Natural killer cell (primary cell): Measurements from ENCODE around the gene ATP13A1. TPM values are rescaled to one million over a fixed set of nuclear protein-coding genes. Genes with fewer than 3 reads are reported as not detected.
"Not testable (repeated sequence)": the region's sequence is repeated elsewhere in the genome, so short reads cannot be mapped to it uniquely, and the experiment has no call there.

Source experiments
- ATAC-seq, 3 donors: fragments of 150-1000 bp in 2 of 3; fragments of 200-7000 bp in 1 of 3; cut with Tn5 transposase; 1 replicate in 1 of 3; 2 replicates in 2 of 3; pipeline ENCODE4 v1.10.0; 2021; ENCODE audit warnings: mild to moderate bottlenecking in 2 of 3, moderate library complexity in 2 of 3
- DNase-seq, 2 donors: peaks; one replicate each; pipeline versions ENCODE4 v3.0.0 to v3.0.0-alpha.2; 2013 to 2021; ENCODE audit warnings: mixed read lengths in 1 of 2
- H3K27ac ChIP-seq: one replicate; pipeline ENCODE4 v1.5.1; 2013; ENCODE audit warnings: mild to moderate bottlenecking, low read length
- H3K27me3 ChIP-seq: one replicate; pipeline ENCODE4 v1.6.1; 2013; ENCODE audit warnings: low read length; ENCODE audit not compliant: control insufficient read depth, insufficient read depth
- H3K36me3 ChIP-seq: one replicate; pipeline ENCODE4 v1.6.1; 2013; ENCODE audit warnings: low read length; ENCODE audit not compliant: control insufficient read depth, insufficient read depth
- H3K4me1 ChIP-seq: one replicate; pipeline ENCODE4 v1.6.1; 2013; ENCODE audit warnings: low read length; ENCODE audit not compliant: control insufficient read depth, insufficient read depth
- H3K4me3 ChIP-seq: one replicate; pipeline ENCODE4 v1.5.1; 2013; ENCODE audit warnings: low read length
- H3K9me3 ChIP-seq: one replicate; pipeline ENCODE4 v1.6.1; 2013; ENCODE audit warnings: low read length; ENCODE audit not compliant: control insufficient read depth, insufficient read depth
- H3K27ac Mint-ChIP-seq, 2 donors: one replicate each; pipeline ENCODE4 v1.8.0; 2022; ENCODE audit warnings: mild to moderate bottlenecking in 2 of 2, mixed read lengths in 2 of 2, moderate library complexity in 1 of 2
- H3K27me3 Mint-ChIP-seq, 2 donors: one replicate each; pipeline ENCODE4 v1.8.0; 2022; ENCODE audit warnings: low read depth in 2 of 2, mixed read lengths in 2 of 2
- H3K36me3 Mint-ChIP-seq: one replicate; pipeline ENCODE4 v1.8.0; 2022; ENCODE audit warnings: mixed read lengths
- H3K4me1 Mint-ChIP-seq, 2 donors: one replicate each; pipeline ENCODE4 v1.8.0; 2022; ENCODE audit warnings: mixed read lengths in 2 of 2
- H3K4me3 Mint-ChIP-seq: one replicate; pipeline ENCODE4 v1.8.0; 2022; ENCODE audit warnings: mild to moderate bottlenecking, moderate library complexity, mixed read lengths
- H3K9me3 Mint-ChIP-seq, 2 donors: one replicate each; pipeline ENCODE4 v1.8.0; 2022; ENCODE audit warnings: mixed read lengths in 2 of 2
- CTCF ChIP-seq: fragments of 200-600 bp; IDR thresholded peaks from one replicate; pipeline ENCODE4 v1.8.0; 2022; ENCODE audit warnings: antibody characterized with exemption
- WGBS: methylation state at CpG from one replicate; pipeline ENCODE4 v1.1.7; 2013; ENCODE audit warnings: missing lambda C conversion rate; ENCODE audit not compliant: insufficient coverage; 5-methylcytosine and 5-hydroxymethylcytosine counted together
- intact Hi-C: fragments of 100-400 bp; cut with micrococcal nuclease; formaldehyde crosslinking; loops from one replicate; pipeline ENCODE4 v1.14.2; 2022
- total RNA-seq, 4 donors: library from RNA; stranded (reverse); fragments of 120-200 nt in 1 of 4; gene quantifications; one replicate each; pipeline versions ENCODE4 v1.2.3 to v1.2.4, GENCODE V29; 2013 to 2022

ATP13A1 gene
- total RNA-seq, 3 donors from 2014 or later (not counting 1 experiment from before 2014, with no cell fraction given), result 58.1 to 73.2 (median 67.7) TPM

- H3K27ac Mint-ChIP-seq, result no peak overlapping the region
- 96% methylated on average over 1 of the region's 2 CpGs for WGBS
- no peak for TF ChIP-seq CTCF
Observed at GRCh38 chr19:19696386-19696785, 32.9 kb upstream of the ATP13A1 start.

GRCh38 chr19:19691683-19692082 is 28.2 kb upstream of the ATP13A1 start:
- H3K4me3 Mint-ChIP-seq, result no peak overlapping the region
- no peaks in the 10 kb centered on the region for H3K9me3 Mint-ChIP-seq
- no peaks in the 10 kb centered on the region for H3K4me1 Mint-ChIP-seq
- no peak overlapping the region for H3K27ac Mint-ChIP-seq
- H3K9me3 ChIP-seq, result peaks cover 4% of the 10 kb centered on the region
- no peaks in the 10 kb centered on the region for H3K27me3 ChIP-seq
- no peak for TF ChIP-seq CTCF
- H3K36me3 Mint-ChIP-seq, result no peaks in the 10 kb centered on the region
- no peaks in the 10 kb centered on the region for H3K36me3 ChIP-seq
- no peak overlapping the region for H3K4me3 ChIP-seq
- ATAC-seq, result no peak
- intact Hi-C loops, result no loop called here
- 92% methylated on average over 10 of the region's 10 CpGs for WGBS
- H3K27me3 Mint-ChIP-seq, result no peaks in the 10 kb centered on the region
- DNase-seq, result no peak
- H3K4me1 ChIP-seq, result no peaks in the 10 kb centered on the region
- H3K27ac ChIP-seq, result no peak overlapping the region

More at GRCh38 chr19:19696386-19696785, 32.9 kb upstream of the ATP13A1 start:
- Histone ChIP-seq H3K4me1 (no peaks in the 10 kb centered on the region), H3K27ac (no peak overlapping the region), H3K36me3 (no peaks in the 10 kb centered on the region), H3K9me3 (peaks cover 1% of the 10 kb centered on the region), H3K27me3 (no peaks in the 10 kb centered on the region), H3K4me3 (no peak overlapping the region)
- H3K36me3 Mint-ChIP-seq, result no peaks in the 10 kb centered on the region
- no peak for ATAC-seq
- intact Hi-C loops, result no loop called here
- H3K4me3 Mint-ChIP-seq, result no peak overlapping the region
- no peaks in the 10 kb centered on the region for H3K9me3 Mint-ChIP-seq
- H3K27me3 Mint-ChIP-seq, result no peaks in the 10 kb centered on the region
- no peaks in the 10 kb centered on the region for H3K4me1 Mint-ChIP-seq
- no peak for DNase-seq

- ATAC-seq, intact Hi-C loops, H3K4me3 ChIP-seq, H3K36me3 ChIP-seq, H3K27me3 Mint-ChIP-seq, H3K27ac ChIP-seq, H3K9me3 Mint-ChIP-seq, H3K36me3 Mint-ChIP-seq, H3K4me1 Mint-ChIP-seq, H3K27me3 ChIP-seq, DNase-seq, H3K4me1 ChIP-seq, H3K4me3 Mint-ChIP-seq, H3K27ac Mint-ChIP-seq: not testable (repeated sequence)
- H3K9me3 ChIP-seq, result peaks cover 13% of the 10 kb centered on the region
- WGBS, result 98% methylated on average over 6 of the region's 10 CpGs
Observed at GRCh38 chr19:19689023-19689422, 25.5 kb upstream of the ATP13A1 start.

- no peaks in the 10 kb centered on the region for H3K36me3 ChIP-seq
- no peak overlapping the region for H3K27ac ChIP-seq
- H3K4me1 ChIP-seq, result no peaks in the 10 kb centered on the region
- ATAC-seq (peak in 1 of 3 donors; percentile 42), DNase-seq (no peak)
- peaks cover 8 to 11% of the 10 kb centered on the region in 2 donors for H3K9me3 Mint-ChIP-seq
- H3K9me3 ChIP-seq, result peaks cover 25% of the 10 kb centered on the region
- 96% methylated on average over 2 of the region's 3 CpGs for WGBS
- H3K4me3 Mint-ChIP-seq, result no peak overlapping the region
- no peaks in the 10 kb centered on the region for H3K27me3 Mint-ChIP-seq
- no peaks in the 10 kb centered on the region for H3K27me3 ChIP-seq
- no peak for TF ChIP-seq CTCF
- no peaks in the 10 kb centered on the region for H3K36me3 Mint-ChIP-seq
- intact Hi-C loops, result no loop called here
- H3K4me3 ChIP-seq, result no peak overlapping the region
- no peak overlapping the region for H3K27ac Mint-ChIP-seq
- H3K4me1 Mint-ChIP-seq, result peaks cover 5 to 8% of the 10 kb centered on the region in 2 donors
Observed at GRCh38 chr19:19687090-19687489, 23.6 kb upstream of the ATP13A1 start.
